Activated naive CD4-positive, alpha-beta T cell treated with anti-CD3 and anti-CD28 coated beads, Interleukin-2, amount 10 ng/mL, durations not matched to agents 7 days and 5 days (primary cell): ENCODE measurements around the gene GNB5.
"Not testable (repeated sequence)": the region's sequence is repeated elsewhere in the genome, so short reads cannot be mapped to it uniquely, and the experiment has no call there.

Experiments
- CTCF ChIA-PET: fragments of 350-600 bp; sonication (Branson Sonifier 250); formaldehyde crosslinking; loops from one replicate; lab custom pipeline; 2021; ENCODE audit warnings: antibody characterized with exemption; lab: Charles Lee
- DNase-seq: peaks from one replicate; pipeline ENCODE4 v3.0.0-alpha.2; 2020
- H3K27ac Mint-ChIP-seq: one replicate; pipeline ENCODE4 v1.8.0; 2021; ENCODE audit warnings: mild to moderate bottlenecking, moderate library complexity, mixed read lengths
- H3K27me3 Mint-ChIP-seq: one replicate; pipeline ENCODE4 v1.8.0; 2021; ENCODE audit warnings: mild to moderate bottlenecking, mixed read lengths
- H3K36me3 Mint-ChIP-seq: one replicate; pipeline ENCODE4 v1.8.0; 2021; ENCODE audit warnings: mixed read lengths
- H3K4me1 Mint-ChIP-seq: one replicate; pipeline ENCODE4 v1.8.0; 2021; ENCODE audit warnings: mixed read lengths
- H3K4me3 Mint-ChIP-seq: one replicate; pipeline ENCODE4 v1.8.0; 2021; ENCODE audit warnings: mild to moderate bottlenecking, moderate library complexity, mixed read lengths
- H3K9me3 Mint-ChIP-seq: one replicate; pipeline ENCODE4 v1.8.0; 2021; ENCODE audit warnings: mixed read lengths

The GNB5 gene

GRCh38 chr15:52103217-52104207, 87.7 kb downstream of the GNB5 start:
- H3K36me3 Mint-ChIP-seq: no peaks in the 10 kb centered on the region
- H3K9me3 Mint-ChIP-seq: no peaks in the 10 kb centered on the region
- H3K27ac Mint-ChIP-seq: no peak overlapping the region
- H3K27me3 Mint-ChIP-seq: peaks cover 29% of the 10 kb centered on the region
- H3K4me1 Mint-ChIP-seq: no peaks in the 10 kb centered on the region
- CTCF ChIA-PET: interaction anchor here (1.0 to 1.5 kb wide), 2 partner anchors 11 to 25 kb away, joined by 3 to 5 read pairs; no protein-coding TSS in a partner anchor
- no peak for DNase-seq
- H3K4me3 Mint-ChIP-seq: no peak overlapping the region

GRCh38 chr15:52102463-52102862, 88.7 kb downstream of the GNB5 start:
- Mint-ChIP-seq H3K27me3 (peaks cover 25% of the 10 kb centered on the region), H3K27ac (no peak overlapping the region), H3K9me3 (no peaks in the 10 kb centered on the region), H3K4me1 (no peaks in the 10 kb centered on the region), H3K36me3 (no peaks in the 10 kb centered on the region), H3K4me3 (no peak overlapping the region)
- no peak for DNase-seq
- CTCF ChIA-PET: no interaction called here

GRCh38 chr15:52101542-52102323, 89.5 kb downstream of the GNB5 start:
- no peak overlapping the region for H3K4me3 Mint-ChIP-seq
- CTCF ChIA-PET: interaction anchor here (0.6 kb wide), 1 partner anchor 145 kb away, joined by 4 read pairs; no protein-coding TSS in a partner anchor
- peaks cover 22% of the 10 kb centered on the region for H3K27me3 Mint-ChIP-seq
- H3K36me3 Mint-ChIP-seq: no peaks in the 10 kb centered on the region
- DNase-seq: no peak
- no peaks in the 10 kb centered on the region for H3K9me3 Mint-ChIP-seq
- H3K4me1 Mint-ChIP-seq: no peaks in the 10 kb centered on the region
- no peak overlapping the region for H3K27ac Mint-ChIP-seq

- Mint-ChIP-seq H3K27ac (no peak overlapping the region), H3K4me1 (no peaks in the 10 kb centered on the region), H3K4me3 (no peak overlapping the region), H3K9me3 (no peaks in the 10 kb centered on the region), H3K27me3 (peaks cover 22% of the 10 kb centered on the region), H3K36me3 (no peaks in the 10 kb centered on the region)
- CTCF ChIA-PET: interaction anchor here (0.6 kb wide), 1 partner anchor 144 kb away, joined by 4 read pairs; no protein-coding TSS in a partner anchor
- DNase-seq: no peak
Observed at GRCh38 chr15:52100807-52101442, 90.3 kb downstream of the GNB5 start.

- H3K27ac Mint-ChIP-seq: no peak overlapping the region
- H3K4me3 Mint-ChIP-seq: no peak overlapping the region
- no peak for DNase-seq
- no peaks in the 10 kb centered on the region for H3K4me1 Mint-ChIP-seq
- no peaks in the 10 kb centered on the region for H3K9me3 Mint-ChIP-seq
- no peaks in the 10 kb centered on the region for H3K36me3 Mint-ChIP-seq
- CTCF ChIA-PET: interaction anchor here (0.6 kb wide), 1 partner anchor 678 kb away, joined by 4 read pairs; no protein-coding TSS in a partner anchor
- peaks cover 24% of the 10 kb centered on the region for H3K27me3 Mint-ChIP-seq
Observed at GRCh38 chr15:52099651-52100272, 91.4 kb downstream of the GNB5 start.

- Mint-ChIP-seq H3K4me3 (no peak overlapping the region), H3K36me3 (no peaks in the 10 kb centered on the region), H3K27me3 (peaks cover 35% of the 10 kb centered on the region), H3K4me1 (no peaks in the 10 kb centered on the region), H3K27ac (no peak overlapping the region), H3K9me3 (no peaks in the 10 kb centered on the region)
- DNase-seq: no peak
- CTCF ChIA-PET: no interaction called here
Observed at GRCh38 chr15:52098323-52098722, 92.9 kb downstream of the GNB5 start.

GRCh38 chr15:52097180-52097579, 94.0 kb downstream of the GNB5 start:
- CTCF ChIA-PET: interaction anchor here (1.4 kb wide), 1 partner anchor 41 kb away, joined by 3 read pairs; no protein-coding TSS in a partner anchor
- Mint-ChIP-seq H3K4me1 (no peaks in the 10 kb centered on the region), H3K27me3 (peaks cover 34% of the 10 kb centered on the region), H3K36me3 (no peaks in the 10 kb centered on the region), H3K9me3 (no peaks in the 10 kb centered on the region), H3K27ac (no peak overlapping the region), H3K4me3 (no peak overlapping the region)
- DNase-seq: no peak

GRCh38 chr15:52096536-52096935, 94.7 kb downstream of the GNB5 start:
- H3K4me1 Mint-ChIP-seq, H3K36me3 Mint-ChIP-seq, H3K9me3 Mint-ChIP-seq, H3K4me3 Mint-ChIP-seq, H3K27ac Mint-ChIP-seq, DNase-seq: not testable (repeated sequence)
- peaks cover 30% of the 10 kb centered on the region for H3K27me3 Mint-ChIP-seq
- CTCF ChIA-PET: interaction anchor here (0.7 to 1.4 kb wide), 2 partner anchors 42 to 426 kb away, joined by 3 read pairs; no protein-coding TSS in a partner anchor

GRCh38 chr15:52095597-52096262, 95.5 kb downstream of the GNB5 start:
- Mint-ChIP-seq H3K36me3 (no peaks in the 10 kb centered on the region), H3K27ac (no peak overlapping the region), H3K9me3 (no peaks in the 10 kb centered on the region), H3K4me3 (no peak overlapping the region), H3K27me3 (peaks cover 23% of the 10 kb centered on the region), H3K4me1 (no peaks in the 10 kb centered on the region)
- DNase-seq: no peak
- CTCF ChIA-PET: no interaction called here

GRCh38 chr15:52094811-52095584, 96.2 kb downstream of the GNB5 start:
- CTCF ChIA-PET: interaction anchor here (0.5 to 1.2 kb wide), 3 partner anchors 12 to 181 kb away, joined by 3 to 4 read pairs (median 3); no protein-coding TSS in a partner anchor
- no peak overlapping the region for H3K27ac Mint-ChIP-seq
- H3K4me3 Mint-ChIP-seq: no peak overlapping the region
- DNase-seq: no peak
- peaks cover 23% of the 10 kb centered on the region for H3K27me3 Mint-ChIP-seq
- no peaks in the 10 kb centered on the region for H3K4me1 Mint-ChIP-seq
- H3K36me3 Mint-ChIP-seq: no peaks in the 10 kb centered on the region
- H3K9me3 Mint-ChIP-seq: peaks cover 4% of the 10 kb centered on the region

GRCh38 chr15:52093539-52094510, 97.4 kb downstream of the GNB5 start:
- DNase-seq: no peak
- Mint-ChIP-seq H3K36me3 (no peaks in the 10 kb centered on the region), H3K4me1 (no peaks in the 10 kb centered on the region), H3K27me3 (peaks cover 23% of the 10 kb centered on the region), H3K9me3 (peaks cover 6% of the 10 kb centered on the region), H3K4me3 (no peak overlapping the region), H3K27ac (no peak overlapping the region)
- CTCF ChIA-PET: interaction anchor here (0.6 to 1.2 kb wide), 2 partner anchors 10 to 136 kb away, joined by 3 read pairs; no protein-coding TSS in a partner anchor
